Keratinocyte (primary cell): ENCODE results near the gene STOX2. TPM values are rescaled to one million over a fixed set of nuclear protein-coding genes. Genes with fewer than 3 reads are reported as not detected.

Source experiments
- DNase-seq: peaks from one replicate; pipeline ENCODE4 v3.0.0-alpha.2; 2011; ENCODE audit warnings: low read depth, missing footprints, low spot score
- FAIRE-seq: peaks from 2 replicates; lab custom pipeline; 2011; peaks lifted over from hg19 to GRCh38; lab: Jason Lieb, UNC
- H2AFZ ChIP-seq: 2 replicates; pipeline ENCODE4 v1.6.0; 2012; ENCODE audit warnings: low read length, control low read depth, inconsistent platforms; ENCODE audit not compliant: control insufficient read depth
- H3K27ac ChIP-seq: 2 replicates; pipeline ENCODE4 v1.5.1; 2011; ENCODE audit warnings: low read length; ENCODE audit not compliant: control insufficient read depth, insufficient read depth
- H3K27me3 ChIP-seq: 3 replicates; pipeline ENCODE4 v1.6.0; 2011; ENCODE audit warnings: low read length; ENCODE audit not compliant: control insufficient read depth, insufficient read depth; ENCODE audit errors: extremely low read depth
- H3K36me3 ChIP-seq, 2 experiments: 2 replicates in 1 of 2; 3 replicates in 1 of 2; pipeline ENCODE4 v1.5.1; 2011; ENCODE audit warnings: low read length in 2 of 2, mild to moderate bottlenecking in 1 of 2; ENCODE audit not compliant: control insufficient read depth in 2 of 2, insufficient read depth in 2 of 2; ENCODE audit errors: extremely low read depth in 1 of 2
- H3K4me1 ChIP-seq: 3 replicates; pipeline ENCODE4 v1.5.1; 2011; ENCODE audit warnings: low read length; ENCODE audit not compliant: control insufficient read depth, insufficient read depth; ENCODE audit errors: extremely low read depth
- H3K4me2 ChIP-seq: 3 replicates; pipeline ENCODE4 v1.6.0; 2011; ENCODE audit warnings: low read depth, low read length; ENCODE audit not compliant: control insufficient read depth, insufficient read depth; ENCODE audit errors: extremely low read depth
- H3K4me3 ChIP-seq, 3 experiments: fragments of 200-600 bp in 1 of 3; sonication (generic) in 1 of 3; 2 replicates in 2 of 3; 3 replicates in 1 of 3; pipeline ENCODE4 v1.5.1; 2011 to 2016; ENCODE audit warnings: low read length in 3 of 3, mild to moderate bottlenecking in 3 of 3, control low read depth in 2 of 3, inconsistent platforms in 1 of 3, low read depth in 1 of 3, mixed read lengths in 1 of 3, mixed run types in 1 of 3, moderate library complexity in 1 of 3; ENCODE audit not compliant: control insufficient read depth in 2 of 3, insufficient read depth in 2 of 3; ENCODE audit errors: extremely low read depth in 1 of 3
- H3K79me2 ChIP-seq: 2 replicates; pipeline ENCODE4 v1.6.0; 2012; ENCODE audit warnings: low read length; ENCODE audit not compliant: control insufficient read depth, insufficient read depth
- H3K9ac ChIP-seq: 3 replicates; pipeline ENCODE4 v1.6.0; 2011; ENCODE audit warnings: low read length; ENCODE audit not compliant: control insufficient read depth, insufficient read depth; ENCODE audit errors: extremely low read depth
- H3K9me1 ChIP-seq: 3 replicates; pipeline ENCODE4 v1.6.0; 2011; ENCODE audit warnings: low read length; ENCODE audit not compliant: control insufficient read depth, insufficient read depth; ENCODE audit errors: extremely low read depth
- H3K9me3 ChIP-seq: 2 replicates; pipeline ENCODE4 v1.5.1; 2012; ENCODE audit warnings: low read depth, low read length; ENCODE audit not compliant: control insufficient read depth
- H4K20me1 ChIP-seq: 3 replicates; pipeline ENCODE4 v1.6.0; 2011; ENCODE audit warnings: low read length; ENCODE audit not compliant: control insufficient read depth, insufficient read depth; ENCODE audit errors: extremely low read depth
- CTCF ChIP-seq, 3 experiments: IDR thresholded peaks in 1 of 3; conservative IDR thresholded peaks in 1 of 3; optimal IDR thresholded peaks in 1 of 3; 2 replicates in 2 of 3; 3 replicates in 1 of 3; pipeline versions ENCODE3 to v1.5.1; 2011; ENCODE audit warnings: low read length in 3 of 3, mild to moderate bottlenecking in 3 of 3, moderate library complexity in 2 of 3, control low read depth in 1 of 3, inconsistent platforms in 1 of 3; ENCODE audit not compliant: insufficient read depth in 2 of 3; ENCODE audit errors: extremely low read depth in 1 of 3
- EZH2 ChIP-seq: IDR thresholded peaks from one replicate; pipeline ENCODE4 v1.6.1; 2012; ENCODE audit warnings: inconsistent platforms, mild to moderate bottlenecking, low read length, moderate library complexity
- dilution Hi-C: fragments of 300-500 bp; cut with MboI; formaldehyde crosslinking; loops from one replicate; pipeline ENCODE4 v1.7.0; 2020; ENCODE audit warnings: low sequenced_read_pairs; ENCODE audit not compliant: extremely low pct_ligation_motif_present
- polyA plus RNA-seq, 5 experiments: library from polyadenylated mRNA; depleted of rRNA in 3 of 5; stranded (reverse) in 3 of 5; stranded (forward) in 1 of 5; unstranded in 1 of 5; fragments of >200 nt; gene quantifications; 1 replicate in 1 of 5; 2 replicates in 3 of 5; 3 replicates in 1 of 5; pipeline versions ENCODE4 v1.2.1 to v1.2.3, GENCODE V29; 2011 to 2012; ENCODE audit warnings: missing spikeins in 2 of 5, low read depth in 1 of 5, low replicate concordance in 1 of 5

STOX2 gene
- polyA plus RNA-seq, 1 donor (not counting 4 experiments of a cell fraction or from before 2014, with no cell fraction given), result 1.6 TPM

- Histone ChIP-seq H3K9me3 (no peaks in the 10 kb centered on the region), H4K20me1 (no peaks in the 10 kb centered on the region), H3K27me3 (no peaks in the 10 kb centered on the region), H3K4me3 (no peak overlapping the region), H3K36me3 (no peaks in the 10 kb centered on the region), H3K9ac (no peak overlapping the region), H3K79me2 (no peaks in the 10 kb centered on the region), H2AFZ (no peak overlapping the region), H3K9me1 (no peaks in the 10 kb centered on the region), H3K4me1 (peaks cover 16% of the 10 kb centered on the region), H3K27ac (no peak overlapping the region), H3K4me2 (no peak overlapping the region)
- TF ChIP-seq EZH2, result no peak
- TF ChIP-seq CTCF (optimal IDR thresholded peaks at IDR 0.05 in 1 of 3, IDR thresholded peaks at IDR 0.05 in 1 of 3, conservative IDR thresholded peaks at IDR 0.05 in 1 of 3; ENCODE audit: extremely low read depth in 1 of 3, insufficient read depth in 2 of 3, low read length in 3 of 3), result no peak
- no peak for DNase-seq
- dilution Hi-C loops, result no loop called here
- FAIRE-seq, result no peak
Observed at GRCh38 chr4:183989461-183989860, 84.4 kb downstream of the STOX2 start.

- H3K9me3 ChIP-seq, result no peaks in the 10 kb centered on the region
- H3K9me1 ChIP-seq, result no peaks in the 10 kb centered on the region
- H3K4me1 ChIP-seq, result peaks cover 16% of the 10 kb centered on the region
- TF ChIP-seq EZH2, result no peak
- TF ChIP-seq CTCF (optimal IDR thresholded peaks at IDR 0.05 in 1 of 3, IDR thresholded peaks at IDR 0.05 in 1 of 3, conservative IDR thresholded peaks at IDR 0.05 in 1 of 3; ENCODE audit: extremely low read depth in 1 of 3, insufficient read depth in 2 of 3, low read length in 3 of 3), result no peak
- H3K9ac ChIP-seq, result no peak overlapping the region
- H3K36me3 ChIP-seq, result no peaks in the 10 kb centered on the region
- H4K20me1 ChIP-seq, result no peaks in the 10 kb centered on the region
- H3K4me2 ChIP-seq, result no peak overlapping the region
- DNase-seq (no peak), FAIRE-seq (no peak)
- no peak overlapping the region for H3K27ac ChIP-seq
- no peak overlapping the region for H3K4me3 ChIP-seq
- dilution Hi-C loops, result no loop called here
- no peak overlapping the region for H2AFZ ChIP-seq
- H3K27me3 ChIP-seq, result no peaks in the 10 kb centered on the region
- H3K79me2 ChIP-seq, result no peaks in the 10 kb centered on the region
Observed at GRCh38 chr4:183989931-183990330, 84.8 kb downstream of the STOX2 start.
